GM03348 (cell line): ENCODE results near the gene SLC48A1.
"Not testable (repeated sequence)": the region's sequence is repeated elsewhere in the genome, so short reads cannot be mapped to it uniquely, and the experiment has no call there.

Experiments used
- DNase-seq: peaks from one replicate; pipeline ENCODE4 v3.0.0; 2012; ENCODE audit warnings: low spot score

The SLC48A1 gene

GRCh38 chr12:47811581-47812484, 38.8 kb downstream of the SLC48A1 start:
- DNase-seq = peak; percentile 62

- peak; percentile 91 for DNase-seq
Observed at GRCh38 chr12:47812797-47813510, 39.9 kb downstream of the SLC48A1 start.

- DNase-seq = no peak
Observed at GRCh38 chr12:47813511-47814196, 40.6 kb downstream of the SLC48A1 start.

GRCh38 chr12:47814539-47815170, 41.6 kb downstream of the SLC48A1 start:
- no peak for DNase-seq

- not testable (repeated sequence) for DNase-seq
Observed at GRCh38 chr12:47815447-47815846, 42.4 kb downstream of the SLC48A1 start.

- DNase-seq = no peak
Observed at GRCh38 chr12:47816403-47817271, 43.6 kb downstream of the SLC48A1 start.

GRCh38 chr12:47817272-47818006, 44.4 kb downstream of the SLC48A1 start:
- peak; percentile 36 for DNase-seq

GRCh38 chr12:47818007-47818376, 45.0 kb downstream of the SLC48A1 start:
- DNase-seq = no peak

- peak; percentile 73 for DNase-seq
Observed at GRCh38 chr12:47818467-47819137, 45.6 kb downstream of the SLC48A1 start.

GRCh38 chr12:47819138-47819895, 46.3 kb downstream of the SLC48A1 start:
- peak; percentile 67 for DNase-seq

GRCh38 chr12:47819896-47820630, 47.0 kb downstream of the SLC48A1 start, which contains the start of gene HDAC7:
Gene HDAC7 (minus strand): TSS chr12:47819903. CDS start chr12:47819785, 118 bp downstream.
- peak; percentile 95 for DNase-seq

GRCh38 chr12:47820631-47821345, 47.8 kb downstream of the SLC48A1 start:
- peak; percentile 95 for DNase-seq

GRCh38 chr12:47821346-47821706, 48.3 kb downstream of the SLC48A1 start:
- peak; percentile 51 for DNase-seq

- DNase-seq = no peak
Observed at GRCh38 chr12:47822401-47822800, 49.4 kb downstream of the SLC48A1 start.

GRCh38 chr12:47822863-47823262, 49.8 kb downstream of the SLC48A1 start:
- DNase-seq = no peak

- DNase-seq = no peak
Observed at GRCh38 chr12:47823422-47824086, 50.5 kb downstream of the SLC48A1 start.

GRCh38 chr12:47824198-47824597, 51.2 kb downstream of the SLC48A1 start:
- no peak for DNase-seq
